BJ (cell line): Measurements from ENCODE around the gene LARP1. TPM values are rescaled to one million over a fixed set of nuclear protein-coding genes. Genes with fewer than 3 reads are reported as not detected.
"Not testable (repeated sequence)": the region's sequence is repeated elsewhere in the genome, so short reads cannot be mapped to it uniquely, and the experiment has no call there.

Experiments
- CTCF ChIA-PET: fragments of 350-600 bp; formaldehyde crosslinking; extraction: SDS; loops from one replicate; lab custom pipeline; 2021; ENCODE audit warnings: antibody characterized with exemption, inconsistent platforms; lab: Yijun Ruan, JAX
- POLR2A ChIA-PET: fragments of 300-600 bp; sonication (Branson Sonifier 250); formaldehyde crosslinking; extraction: SDS; loops from one replicate; lab custom pipeline; 2021; ENCODE audit warnings: antibody characterized with exemption; lab: Charles Lee
- DNase-seq: peaks from one replicate; pipeline ENCODE4 v3.0.0-alpha.2; 2011; ENCODE audit warnings: low read depth
- H3K27me3 ChIP-seq: 2 replicates; pipeline ENCODE4 v1.6.0; 2011; ENCODE audit warnings: low read length; ENCODE audit not compliant: control insufficient read depth, insufficient read depth
- H3K36me3 ChIP-seq: 2 replicates; pipeline ENCODE4 v1.5.1; 2011; ENCODE audit warnings: low read length; ENCODE audit not compliant: control insufficient read depth, insufficient read depth
- H3K4me3 ChIP-seq: 2 replicates; pipeline ENCODE4 v1.5.1; 2011; ENCODE audit warnings: low read depth, mild to moderate bottlenecking, control low read depth, low read length
- CTCF ChIP-seq: IDR thresholded peaks from 2 replicates; pipeline ENCODE4 v1.5.1; 2011; ENCODE audit warnings: low read depth, mild to moderate bottlenecking, control low read depth, inconsistent platforms, low read length, moderate library complexity; ENCODE audit not compliant: insufficient read depth
- polyA plus RNA-seq: library from polyadenylated mRNA; depleted of rRNA; stranded (reverse); fragments of >200 nt; gene quantifications from 2 replicates; pipeline ENCODE4 v1.2.3, GENCODE V29; 2011

The LARP1 gene
- polyA plus RNA-seq, 1 experiment, result 59.0 TPM

DNA sequence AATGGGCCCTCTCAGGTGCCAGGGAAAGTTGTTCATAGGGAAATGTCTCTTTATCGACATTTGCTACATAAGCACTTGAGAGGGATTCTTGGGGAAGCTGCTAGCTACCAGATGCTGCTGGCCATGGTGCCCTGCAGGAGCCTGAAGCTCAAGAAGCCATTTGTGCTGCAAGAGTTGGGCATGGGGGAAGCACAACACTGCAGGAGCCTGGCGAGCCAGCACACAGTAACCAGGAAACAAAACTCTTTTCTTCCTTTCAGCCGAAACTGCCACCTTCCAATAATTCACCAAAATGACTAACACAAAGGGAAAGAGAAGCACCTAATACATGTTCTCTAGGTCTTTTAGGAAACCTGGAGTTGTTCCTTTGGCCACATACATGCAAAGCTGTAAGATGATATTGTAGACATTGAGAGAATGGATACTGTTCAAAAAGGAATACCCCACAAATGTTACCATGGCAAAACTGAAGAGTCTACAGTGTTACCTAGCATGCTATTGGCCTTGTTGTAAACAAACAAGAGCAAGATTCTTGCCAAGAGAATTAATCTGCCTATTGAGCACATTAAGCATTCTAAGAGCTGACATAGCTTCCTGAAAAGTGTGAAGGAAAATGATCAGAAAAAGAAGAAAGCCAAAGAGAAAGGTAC, 26.1 kb upstream of the LARP1 start:
- POLR2A ChIA-PET, result no interaction called here
- Histone ChIP-seq H3K36me3 (no peaks in the 10 kb centered on the region), H3K4me3 (no peak overlapping the region), H3K27me3 (no peaks in the 10 kb centered on the region)
- DNase-seq, result no peak
- CTCF ChIA-PET, result interaction anchor here (0.7 kb wide), 1 partner anchor 16 kb away, joined by 3 read pairs; no protein-coding TSS in a partner anchor
- no peak for TF ChIP-seq CTCF

- CTCF ChIA-PET, result interaction anchor here (0.7 kb wide), 1 partner anchor 17 kb away, joined by 3 read pairs; no protein-coding TSS in a partner anchor
- TF ChIP-seq CTCF, result no peak
- POLR2A ChIA-PET, result no interaction called here
- DNase-seq, result no peak
- no peaks in the 10 kb centered on the region for H3K27me3 ChIP-seq
- no peak overlapping the region for H3K4me3 ChIP-seq
- no peaks in the 10 kb centered on the region for H3K36me3 ChIP-seq
Measured at GRCh38 chr5:154729613-154730012, 25.6 kb upstream of the LARP1 start.

GRCh38 chr5:154730761-154731160, 24.4 kb upstream of the LARP1 start:
- H3K27me3 ChIP-seq, DNase-seq, CTCF ChIA-PET, H3K36me3 ChIP-seq, H3K4me3 ChIP-seq: not testable (repeated sequence)
- POLR2A ChIA-PET, result interaction anchor here (0.6 kb wide), 1 partner anchor 37 kb away, joined by 3 read pairs; no protein-coding TSS in a partner anchor

DNA sequence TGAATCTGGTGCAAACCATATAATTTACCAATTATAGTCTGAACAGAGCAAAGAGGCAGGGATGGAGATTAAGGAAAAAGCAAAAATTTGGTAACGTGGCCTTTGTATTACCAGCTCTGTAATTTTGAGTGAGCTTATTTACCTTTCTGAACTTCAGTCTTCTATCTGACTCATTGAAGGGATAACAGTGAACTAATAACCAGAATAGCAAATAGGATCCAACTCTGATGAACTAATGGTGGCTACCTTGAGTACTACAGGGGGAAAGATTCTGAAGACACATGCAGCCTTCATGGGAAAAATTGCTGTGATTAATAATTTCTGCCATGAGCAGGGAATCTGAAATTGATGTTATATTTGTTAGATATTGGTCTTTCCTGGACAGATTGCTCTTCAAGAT, 23.0 kb upstream of the LARP1 start:
- ChIA-PET POLR2A (no interaction called here), CTCF (no interaction called here)
- TF ChIP-seq CTCF, result no peak
- H3K36me3 ChIP-seq, result no peaks in the 10 kb centered on the region
- no peak for DNase-seq
- no peaks in the 10 kb centered on the region for H3K27me3 ChIP-seq
- no peak overlapping the region for H3K4me3 ChIP-seq

DNA sequence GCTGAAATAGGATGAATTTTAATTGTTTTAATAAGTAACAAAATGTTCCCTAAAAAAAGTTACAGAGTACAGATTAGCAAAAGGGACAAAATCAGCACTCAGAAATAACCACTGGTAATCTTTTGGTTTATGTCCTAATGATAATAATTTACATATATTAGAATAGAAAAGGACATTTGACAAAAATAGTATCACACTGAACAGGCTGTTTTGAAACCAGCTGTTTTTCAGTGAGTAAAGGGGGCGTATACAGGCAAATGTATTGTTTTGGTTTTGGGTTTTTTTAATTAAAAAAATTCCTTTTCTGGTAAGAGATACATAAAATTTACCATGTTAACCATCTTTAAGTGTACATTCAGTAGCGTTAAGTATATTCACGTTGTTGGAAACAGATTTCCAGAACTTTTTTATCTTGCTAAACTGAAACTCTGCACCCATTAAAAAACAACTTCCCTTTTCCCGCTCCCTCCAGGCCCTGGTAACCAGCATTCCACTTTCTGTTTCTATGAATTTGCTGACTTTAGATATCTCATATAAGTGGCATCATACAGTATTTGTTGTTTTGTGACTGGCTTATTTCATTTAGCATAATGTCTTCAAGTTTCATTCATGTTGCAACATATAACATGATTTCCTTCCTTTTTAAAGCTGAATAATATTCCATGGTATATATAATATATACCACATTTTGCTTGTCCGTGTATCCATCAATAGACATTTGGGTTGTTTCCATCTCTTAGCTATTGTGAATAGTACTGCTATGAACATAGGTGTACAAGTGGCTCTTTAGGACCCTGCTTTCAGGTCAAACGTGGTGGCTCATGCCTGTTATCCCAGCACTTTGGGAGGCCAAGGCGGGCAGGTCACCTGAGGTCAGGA, 20.6 kb upstream of the LARP1 start:
- POLR2A ChIA-PET, result no interaction called here
- no peak for DNase-seq
- Histone ChIP-seq H3K36me3 (no peaks in the 10 kb centered on the region), H3K4me3 (no peak overlapping the region), H3K27me3 (no peaks in the 10 kb centered on the region)
- CTCF ChIA-PET, result no interaction called here
- no peak for TF ChIP-seq CTCF

DNA sequence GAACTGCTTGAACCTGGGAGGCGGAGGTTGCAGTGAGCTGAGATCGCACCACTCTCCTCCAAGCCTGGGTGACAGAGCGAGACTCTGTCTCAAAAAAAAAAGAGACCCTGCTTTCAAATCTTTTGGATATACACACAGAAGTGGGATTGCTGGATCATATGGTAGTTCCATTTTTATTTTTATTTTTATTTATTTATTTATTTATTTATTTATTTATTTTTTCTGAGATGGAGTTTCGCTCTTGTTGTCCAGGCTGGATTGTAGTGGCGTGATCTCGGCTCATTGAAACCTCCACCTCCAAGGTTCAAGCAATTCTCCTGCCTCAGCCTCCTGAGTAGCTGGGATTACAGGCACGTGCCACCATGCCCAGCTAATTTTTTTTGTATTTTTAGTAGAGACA, 19.8 kb upstream of the LARP1 start:
- DNase-seq, CTCF ChIA-PET, POLR2A ChIA-PET: not testable (repeated sequence)

DNA sequence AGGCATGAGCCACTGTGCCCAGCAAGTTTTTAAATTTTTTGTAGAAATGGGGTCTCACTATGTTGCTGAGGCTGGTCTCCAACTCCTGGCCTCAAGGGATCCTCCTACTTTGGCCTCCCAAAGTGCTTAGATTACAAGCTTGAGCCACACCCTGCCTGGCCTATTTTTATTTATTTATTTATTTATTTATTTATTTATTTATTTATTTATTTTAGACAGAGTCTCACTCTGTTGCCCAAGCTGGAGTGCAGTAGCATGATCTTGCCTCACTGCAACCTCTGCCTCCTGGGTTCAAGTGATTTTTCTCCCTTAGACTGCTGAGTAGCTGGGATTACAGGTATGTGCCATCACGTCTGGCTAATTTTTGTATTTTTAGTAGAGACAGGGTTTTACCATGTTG, 18.8 kb upstream of the LARP1 start:
- H3K36me3 ChIP-seq, CTCF ChIA-PET, H3K27me3 ChIP-seq, H3K4me3 ChIP-seq, DNase-seq, POLR2A ChIA-PET: not testable (repeated sequence)

More for the DNA sequence above, 19.8 kb upstream of the LARP1 start:
- not testable (repeated sequence) for H3K4me3 ChIP-seq, H3K36me3 ChIP-seq, H3K27me3 ChIP-seq
